GM12891 (cell line): ENCODE results near the gene NUMB.

Experiments used
- DNase-seq: peaks from one replicate; pipeline ENCODE4 v3.0.0; 2011; ENCODE audit warnings: low spot score; ENCODE audit not compliant: insufficient read length
- FAIRE-seq: peaks from 2 replicates; lab custom pipeline; 2011; peaks lifted over from hg19 to GRCh38; lab: Jason Lieb, UNC
- PAX5 ChIP-seq: IDR thresholded peaks from 2 replicates; pipeline ENCODE4 v1.6.1; 2011; ENCODE audit warnings: low read length, moderate library complexity, mild to moderate bottlenecking; ENCODE audit not compliant: insufficient read depth, severe bottlenecking
- POLR2A ChIP-seq: IDR thresholded peaks from 2 replicates; pipeline ENCODE4 v1.6.1; 2011; ENCODE audit warnings: low read depth, low read length, control low read depth
- POLR2AphosphoS5 ChIP-seq: IDR thresholded peaks from 2 replicates; pipeline ENCODE4 v1.6.1; 2011; ENCODE audit warnings: low read depth, low read length, control low read depth
- POU2F2 ChIP-seq: IDR thresholded peaks from 2 replicates; pipeline ENCODE4 v1.6.1; 2011; ENCODE audit warnings: low read depth, mild to moderate bottlenecking, control low read depth, low read length, moderate library complexity
- SPI1 ChIP-seq: IDR thresholded peaks from 2 replicates; pipeline ENCODE4 v1.6.1; 2011; ENCODE audit warnings: low read depth, low read length, control low read depth
- TAF1 ChIP-seq: IDR thresholded peaks from 2 replicates; pipeline ENCODE4 v1.6.1; 2011; ENCODE audit warnings: low read depth, low read length, control low read depth

Gene NUMB

DNA sequence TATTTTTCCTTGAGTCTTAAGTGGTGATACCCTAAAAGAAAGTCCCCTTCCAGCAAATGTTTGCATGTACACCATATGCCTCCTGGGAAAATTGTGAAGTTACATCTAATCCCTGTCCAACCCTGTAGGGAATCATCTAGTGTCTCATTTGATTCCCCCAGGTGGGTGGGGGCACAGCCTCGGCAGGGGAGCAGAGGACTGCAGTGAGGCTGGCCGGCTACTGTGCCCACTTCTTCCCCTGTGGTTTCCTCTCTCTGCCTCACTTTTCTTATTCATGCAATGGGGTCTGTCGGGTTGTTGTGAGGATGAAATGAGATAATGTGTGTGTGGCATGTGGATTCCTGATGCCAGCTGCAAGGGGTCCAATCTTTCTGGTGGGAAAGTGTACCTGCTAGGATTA lies 215.0 kb downstream of the NUMB start:
- DNase-seq (no peak), FAIRE-seq (peak; percentile 60)
- no peak for TF ChIP-seq POLR2A
- TF ChIP-seq TAF1 = no peak
- no peak for TF ChIP-seq PAX5
- TF ChIP-seq POU2F2 = no peak
- no peak for TF ChIP-seq POLR2AphosphoS5
- TF ChIP-seq SPI1 = no peak

DNA sequence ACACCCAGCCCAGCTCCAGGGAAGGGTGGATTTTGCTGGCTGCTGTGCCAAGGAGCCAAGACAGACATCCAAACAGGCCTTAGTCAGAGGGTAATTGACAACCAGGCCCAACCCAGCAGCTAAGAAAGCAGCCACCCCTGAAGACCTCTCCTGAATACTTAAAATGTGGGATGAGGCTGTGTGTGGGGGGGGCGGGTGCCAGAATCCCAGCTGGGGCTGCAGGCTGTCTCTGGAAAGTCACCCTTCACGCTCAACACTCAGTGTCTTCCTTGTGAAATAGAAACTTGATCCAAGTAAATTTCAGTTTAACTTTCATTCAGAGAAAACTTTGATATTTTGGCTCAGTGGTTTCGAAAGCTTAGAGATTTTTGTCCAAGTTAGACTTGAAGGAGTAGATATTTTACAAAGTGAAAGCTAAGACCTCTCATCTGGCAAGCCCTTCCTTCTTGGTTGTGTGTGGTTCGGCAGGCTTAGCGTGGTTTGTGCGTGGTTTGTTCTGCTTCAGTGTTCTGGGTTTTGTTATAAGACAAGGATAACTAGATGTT lies 215.9 kb downstream of the NUMB start:
- FAIRE-seq (peak; percentile 45), DNase-seq (no peak)
- TF ChIP-seq POU2F2 (no peak), TAF1 (no peak)

DNA sequence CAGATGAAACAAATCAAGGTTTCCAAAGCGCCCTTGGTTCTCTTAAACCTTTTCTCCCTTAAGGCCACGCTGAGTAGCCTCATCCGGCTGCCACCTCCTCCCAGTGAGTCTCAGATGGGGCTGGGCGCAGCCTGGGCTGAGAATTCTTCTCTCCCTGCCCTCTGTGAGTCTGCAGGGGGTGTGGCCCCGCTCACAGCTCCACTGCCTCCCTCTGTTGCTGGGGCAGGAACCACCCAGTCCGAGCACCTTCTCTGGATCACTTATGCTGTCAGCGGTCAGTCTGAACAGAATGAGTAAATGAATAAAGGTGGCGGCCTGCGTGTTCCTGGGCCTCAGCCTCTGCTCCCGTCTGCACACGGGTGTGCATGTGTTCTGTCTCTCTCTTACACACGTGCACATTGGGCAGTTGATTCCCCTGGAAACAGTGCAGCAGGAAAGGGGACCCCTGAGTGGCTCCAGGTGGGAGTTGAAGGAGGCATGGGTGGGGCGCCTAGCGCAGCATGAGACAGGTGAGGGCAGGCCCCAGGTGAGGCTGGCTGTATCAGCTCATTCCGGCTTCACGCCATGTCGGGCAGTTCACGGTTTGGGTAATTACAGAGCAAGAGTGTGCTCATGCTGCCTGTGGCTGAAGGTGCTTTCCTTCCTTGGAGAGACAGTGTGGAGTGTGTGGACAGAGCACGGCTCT lies 216.7 kb downstream of the NUMB start:
- TF ChIP-seq PAX5 = no peak
- no peak for TF ChIP-seq POU2F2
- TF ChIP-seq SPI1 = no peak
- TF ChIP-seq TAF1 = no peak
- no peak for TF ChIP-seq POLR2AphosphoS5
- TF ChIP-seq POLR2A = no peak
- DNase-seq (no peak), FAIRE-seq (no peak)

DNA sequence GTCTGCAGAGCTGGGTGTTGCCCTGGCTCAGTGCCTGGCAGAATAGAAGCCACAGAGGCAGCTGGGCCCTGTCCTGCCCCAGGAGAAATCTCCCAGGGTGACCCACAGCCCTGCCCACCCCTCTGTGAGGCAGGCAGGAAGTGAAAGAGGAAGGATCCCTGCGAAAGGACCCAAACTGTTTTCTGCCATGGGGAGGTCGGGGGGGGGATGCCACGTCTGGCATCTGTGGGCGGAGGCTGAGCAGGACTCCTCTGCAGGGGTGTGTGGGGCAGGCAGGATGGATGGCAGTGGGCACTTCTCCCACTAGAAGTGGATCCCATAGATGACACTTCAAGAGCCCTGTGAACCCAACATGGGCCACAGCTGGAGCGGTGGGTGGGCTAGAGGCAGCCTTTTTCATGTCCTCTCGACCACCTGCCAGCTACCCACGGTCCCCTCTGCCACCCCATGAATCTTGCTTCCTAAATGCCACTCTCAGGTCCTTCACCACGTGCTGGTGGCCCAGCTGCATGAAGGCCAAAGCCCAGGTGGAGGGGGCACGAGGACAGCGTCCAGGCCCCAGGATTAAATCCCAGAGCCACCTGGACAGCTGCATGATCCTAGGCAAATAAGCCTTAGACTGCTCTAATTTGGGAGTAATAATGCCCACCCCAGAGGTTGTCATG lies 217.4 kb downstream of the NUMB start:
- TF ChIP-seq SPI1 = peak; percentile 56; the same call in 1 of the 2 replicates
- TF ChIP-seq PAX5 = no peak
- FAIRE-seq (no peak), DNase-seq (no peak)

DNA sequence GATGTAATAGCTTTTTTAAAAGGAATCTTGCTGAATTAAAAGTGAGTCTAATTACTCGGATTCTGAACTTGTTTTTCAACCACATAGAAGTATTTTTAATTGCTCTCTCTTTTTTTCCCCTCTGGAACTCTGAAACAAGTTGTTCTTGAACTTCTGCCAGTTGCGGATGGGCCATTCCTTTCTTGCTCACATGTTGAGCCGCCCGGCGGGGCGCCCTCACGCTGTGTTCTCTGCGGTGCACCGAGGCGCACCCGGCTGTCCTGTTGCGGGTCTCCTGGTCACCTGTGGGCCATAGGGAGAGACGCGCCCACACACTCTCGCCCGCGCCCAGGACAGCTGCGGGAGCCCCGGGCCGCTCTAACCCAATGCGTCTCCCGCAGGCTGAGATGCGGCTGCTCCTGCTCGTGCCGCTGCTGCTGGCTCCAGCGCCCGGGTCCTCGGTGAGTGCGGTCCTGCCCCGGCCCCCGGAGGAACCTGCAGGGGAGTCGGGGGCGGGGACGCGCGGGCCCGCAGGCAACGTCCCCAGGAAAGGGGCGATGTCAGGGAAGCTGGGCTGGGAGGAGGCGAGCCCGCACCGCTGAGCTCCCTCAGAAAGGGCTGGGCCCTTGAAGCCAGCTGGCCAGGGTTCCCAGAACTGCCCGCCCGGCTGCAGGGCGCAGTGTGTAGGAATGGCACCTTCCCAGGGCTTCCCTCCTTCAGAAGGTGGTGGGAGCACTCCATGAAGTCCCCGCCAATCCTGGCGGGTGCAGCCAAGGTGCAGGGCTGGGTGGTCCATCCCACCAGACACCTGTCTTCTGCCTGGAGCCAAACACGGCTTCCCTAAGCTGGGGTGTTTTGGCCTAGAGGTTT lies 218.7 kb downstream of the NUMB start:
- FAIRE-seq (peak; percentile 16), DNase-seq (no peak)
- TF ChIP-seq PAX5 (no peak), POLR2AphosphoS5 (no peak), TAF1 (no peak), POLR2A (no peak), POU2F2 (no peak), SPI1 (no peak)

DNA sequence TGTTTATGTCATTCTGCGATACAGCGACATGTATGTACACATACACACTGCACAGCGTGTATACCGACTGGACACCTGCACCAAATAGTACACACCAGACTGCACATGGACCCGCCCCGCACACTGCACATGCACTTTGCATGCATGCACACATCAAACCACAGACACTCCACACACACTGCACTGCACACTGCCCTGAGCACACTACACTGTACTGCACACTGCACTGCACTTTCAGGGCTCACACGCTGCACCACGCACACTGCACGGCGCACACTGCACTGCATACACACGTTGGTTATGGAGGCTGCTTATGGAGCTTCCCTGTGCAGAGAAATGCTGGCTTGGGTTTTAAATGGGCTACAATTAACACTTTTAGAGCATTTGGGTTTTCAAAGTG lies 219.4 kb downstream of the NUMB start:
- FAIRE-seq = peak; percentile 66
- DNase-seq = no peak

DNA sequence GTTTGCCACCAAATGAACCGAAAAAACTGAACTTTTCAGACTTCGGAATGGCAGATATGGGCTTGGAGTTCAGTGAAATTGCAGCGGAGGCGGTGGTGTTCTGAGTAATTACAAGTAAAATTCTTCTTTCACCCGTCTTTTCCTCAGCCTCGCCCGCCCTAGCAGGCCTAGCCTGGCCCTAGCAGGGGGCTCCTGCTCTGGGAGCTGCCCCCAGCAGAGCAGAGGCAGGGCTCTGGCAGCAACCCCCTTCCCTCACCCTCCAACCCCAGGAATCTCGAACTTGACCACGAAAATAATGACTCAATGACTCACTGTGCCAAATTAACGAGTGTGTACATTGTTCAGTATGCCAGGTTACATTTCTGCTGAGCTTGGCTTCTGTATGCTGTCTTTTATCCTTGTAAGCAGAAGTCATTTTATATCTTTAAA lies 219.9 kb downstream of the NUMB start:
- TF ChIP-seq POU2F2 (no peak), PAX5 (no peak), TAF1 (no peak), SPI1 (no peak), POLR2AphosphoS5 (no peak), POLR2A (no peak)
- FAIRE-seq (peak; percentile 71), DNase-seq (no peak)

More for the DNA sequence above, 219.4 kb downstream of the NUMB start:
- no peak for TF ChIP-seq TAF1
- no peak for TF ChIP-seq POLR2AphosphoS5
- TF ChIP-seq POU2F2 = no peak
- TF ChIP-seq POLR2A = no peak

DNA sequence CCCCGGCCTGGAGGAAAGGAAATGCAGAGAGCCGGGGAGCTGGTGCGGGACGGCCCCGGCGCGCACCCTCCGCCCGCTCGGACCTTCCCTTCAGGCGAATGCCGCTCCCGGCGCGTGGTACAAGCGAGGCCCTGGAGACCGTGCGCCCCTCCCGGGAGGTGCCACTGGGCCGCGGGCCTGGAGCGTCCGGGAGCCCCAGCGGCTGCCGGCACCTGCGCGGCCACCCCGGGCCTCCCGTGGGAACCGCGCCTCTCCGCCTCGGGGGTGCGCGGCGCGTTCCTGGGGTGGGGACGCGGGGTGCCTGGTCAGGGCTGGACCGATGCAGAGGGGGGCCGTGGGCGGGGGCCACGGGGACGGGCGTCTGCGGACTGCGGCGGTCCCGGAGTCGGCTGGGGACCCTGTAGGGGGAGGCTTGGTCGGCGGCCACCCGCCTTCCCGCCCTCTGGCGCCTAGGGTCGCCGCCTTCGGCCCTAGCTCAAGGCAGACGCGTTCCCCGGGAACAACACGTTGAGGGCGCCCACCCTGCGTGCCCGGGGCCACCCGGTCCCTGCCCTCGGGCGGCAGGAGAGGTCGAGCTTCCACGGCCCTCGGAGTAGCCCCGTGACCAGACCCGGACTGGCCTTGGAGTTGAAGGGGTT lies 220.4 kb downstream of the NUMB start:
- TF ChIP-seq PAX5 (no peak), POLR2AphosphoS5 (no peak), POLR2A (no peak), TAF1 (no peak), SPI1 (no peak), POU2F2 (no peak)
- DNase-seq = no peak
- no peak for FAIRE-seq

DNA sequence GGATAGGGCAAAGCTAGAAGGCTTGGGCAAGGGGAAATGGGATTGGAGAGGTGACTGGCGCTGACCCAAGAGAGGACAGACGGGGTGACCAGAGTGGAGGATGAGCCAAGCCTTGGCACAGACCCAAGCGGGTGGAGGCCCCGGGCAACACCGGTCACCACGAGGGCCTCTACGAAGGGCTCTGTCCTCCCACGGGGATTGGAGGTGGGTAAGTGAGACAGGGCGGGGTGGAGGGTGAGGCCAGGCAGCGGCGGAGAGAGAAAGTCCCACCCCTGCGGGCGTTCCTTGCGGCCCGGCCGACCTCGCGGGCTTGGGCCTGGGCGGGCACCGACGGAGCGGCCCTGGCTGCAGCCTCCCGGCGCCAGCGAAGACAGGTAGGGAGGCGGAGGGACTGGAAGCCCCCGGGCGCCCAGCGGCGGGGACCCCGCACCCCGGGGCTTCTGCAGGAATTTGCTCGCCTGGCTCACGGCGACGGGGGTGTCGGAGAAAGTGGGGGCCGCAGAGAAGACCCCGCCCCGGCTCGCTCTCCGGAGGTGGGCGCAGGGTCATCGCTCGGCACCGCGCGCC lies 221.0 kb downstream of the NUMB start, which contains the start of gene PAPLN:
Gene PAPLN, plus strand, starts transcription at position 288 of the 567 bp plus-strand sequence. CDS start 2,273 bp downstream, outside the sequence.
- FAIRE-seq (peak; percentile 63), DNase-seq (no peak)
- no peak for TF ChIP-seq POLR2A
- TF ChIP-seq POLR2AphosphoS5 = no peak
- no peak for TF ChIP-seq POU2F2
